ENCODE data around the gene RYR1.

Gene RYR1

DNA sequence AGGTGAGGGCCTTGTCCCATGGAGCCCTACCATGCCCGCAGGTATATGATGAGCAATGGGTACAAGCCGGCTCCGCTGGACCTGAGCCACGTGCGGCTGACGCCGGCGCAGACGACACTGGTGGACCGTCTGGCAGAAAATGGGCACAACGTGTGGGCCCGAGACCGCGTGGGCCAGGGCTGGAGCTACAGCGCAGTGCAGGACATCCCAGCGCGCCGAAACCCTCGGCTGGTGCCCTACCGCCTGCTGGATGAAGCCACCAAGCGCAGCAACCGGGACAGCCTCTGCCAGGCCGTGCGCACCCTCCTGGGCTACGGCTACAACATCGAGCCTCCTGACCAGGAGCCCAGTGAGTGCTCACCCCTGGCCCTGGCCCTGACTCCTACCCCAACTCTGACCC lies 32.6 kb downstream of the RYR1 start:
- H3K9me2 ChIP-seq (replicated peaks; ENCODE audit: insufficient read depth, low read length) = no peaks in the 10 kb centered on the region
- no peaks in the 10 kb centered on the region for H3K27me3 ChIP-seq (ENCODE audit: low read length)
- no peak overlapping the region for H3K4me2 ChIP-seq (ENCODE audit: low read depth, low read length, poor library complexity, severe bottlenecking)
- no peaks in the 10 kb centered on the region for H4K20me1 ChIP-seq (ENCODE audit: low read depth, low read length)
- no peaks in the 10 kb centered on the region for H3K36me3 ChIP-seq (ENCODE audit: low read length)
- no peaks in the 10 kb centered on the region for H3K79me2 ChIP-seq (ENCODE audit: insufficient read depth, low read length)
- no peak for TF ChIP-seq EZH2phosphoT487 (conservative IDR thresholded peaks at IDR 0.05; ENCODE audit: low read length)
- TF ChIP-seq CTCF (IDR thresholded peaks at IDR 0.05; ENCODE audit: insufficient read depth, low read length, poor library complexity, severe bottlenecking) = no peak
- H2AFZ ChIP-seq (ENCODE audit: low read depth, low read length, severe bottlenecking) = no peak overlapping the region
- no peak overlapping the region for H3K9ac ChIP-seq (ENCODE audit: low read length)
- H3F3A ChIP-seq (ENCODE audit: insufficient read depth) = no peaks in the 10 kb centered on the region
- no peaks in the 10 kb centered on the region for H3K9me3 ChIP-seq (ENCODE audit: insufficient read depth, low read length)
- no peak overlapping the region for H3K27ac ChIP-seq (ENCODE audit: low read depth, low read length)
- no peak overlapping the region for H3K4me3 ChIP-seq (ENCODE audit: insufficient read depth, low read length, poor library complexity, severe bottlenecking)

- Histone ChIP-seq H3K27ac (ENCODE audit: low read depth, low read length) (no peak overlapping the region), H3K9ac (ENCODE audit: low read length) (no peak overlapping the region), H4K20me1 (ENCODE audit: low read depth, low read length) (no peaks in the 10 kb centered on the region), H3K9me2 (replicated peaks; ENCODE audit: insufficient read depth, low read length) (no peaks in the 10 kb centered on the region), H3F3A (ENCODE audit: insufficient read depth) (no peaks in the 10 kb centered on the region), H2AFZ (ENCODE audit: low read depth, low read length, severe bottlenecking) (no peak overlapping the region), H3K79me2 (ENCODE audit: insufficient read depth, low read length) (no peaks in the 10 kb centered on the region), H3K4me3 (ENCODE audit: insufficient read depth, low read length, poor library complexity, severe bottlenecking) (no peak overlapping the region), H3K36me3 (ENCODE audit: low read length) (no peaks in the 10 kb centered on the region), H3K4me2 (ENCODE audit: low read depth, low read length, poor library complexity, severe bottlenecking) (no peak overlapping the region), H3K27me3 (ENCODE audit: low read length) (no peaks in the 10 kb centered on the region), H3K9me3 (ENCODE audit: insufficient read depth, low read length) (no peaks in the 10 kb centered on the region)
- TF ChIP-seq EZH2phosphoT487 (conservative IDR thresholded peaks at IDR 0.05; ENCODE audit: low read length) = no peak
- TF ChIP-seq CTCF (IDR thresholded peaks at IDR 0.05; ENCODE audit: insufficient read depth, low read length, poor library complexity, severe bottlenecking) = no peak
These were observed 34.3 kb downstream of the RYR1 start for GRCh38 chr19:38467541-38468525.

GRCh38 chr19:38469151-38469550 lies 35.7 kb downstream of the RYR1 start:
- Histone ChIP-seq H3K36me3 (ENCODE audit: low read length) (no peaks in the 10 kb centered on the region), H3K27ac (ENCODE audit: low read depth, low read length) (no peak overlapping the region), H3K9me3 (ENCODE audit: insufficient read depth, low read length) (no peaks in the 10 kb centered on the region), H3K27me3 (ENCODE audit: low read length) (no peaks in the 10 kb centered on the region), H3K9ac (ENCODE audit: low read length) (no peak overlapping the region), H3K9me2 (replicated peaks; ENCODE audit: insufficient read depth, low read length) (no peaks in the 10 kb centered on the region), H3K79me2 (ENCODE audit: insufficient read depth, low read length) (no peaks in the 10 kb centered on the region), H4K20me1 (ENCODE audit: low read depth, low read length) (no peaks in the 10 kb centered on the region), H3K4me2 (ENCODE audit: low read depth, low read length, poor library complexity, severe bottlenecking) (no peak overlapping the region), H2AFZ (ENCODE audit: low read depth, low read length, severe bottlenecking) (no peak overlapping the region), H3K4me3 (ENCODE audit: insufficient read depth, low read length, poor library complexity, severe bottlenecking) (no peak overlapping the region), H3F3A (ENCODE audit: insufficient read depth) (no peaks in the 10 kb centered on the region)
- TF ChIP-seq EZH2phosphoT487 (conservative IDR thresholded peaks at IDR 0.05; ENCODE audit: low read length) (no peak), CTCF (IDR thresholded peaks at IDR 0.05; ENCODE audit: insufficient read depth, low read length, poor library complexity, severe bottlenecking) (no peak)

All from SU-DHL-6 (cell line).